OCI-LY3 (cell line): Measurements from ENCODE around the gene BANF2.

Experiments
- H2AFZ ChIP-seq: fragments of 200-600, 300-600 bp; shearing (Covaris generic); 2 replicates; pipeline ENCODE4 v1.6.0; 2014; ENCODE audit warnings: antibody characterized with exemption, low read depth, low read length
- H3K27ac ChIP-seq: fragments of 200-600, 300-600 bp; sonication (generic); 2 replicates; pipeline ENCODE4 v1.5.1; 2014; ENCODE audit warnings: mild to moderate bottlenecking, low read length, moderate library complexity, mixed read lengths
- H3K27me3 ChIP-seq: fragments of 200-600, 300-600 bp; sonication (generic); 2 replicates; pipeline ENCODE4 v1.6.1; 2014; ENCODE audit warnings: low read depth, low read length, mixed read lengths
- H3K36me3 ChIP-seq: fragments of 200-600, 300-600 bp; sonication (generic); replicated peaks from 2 replicates; pipeline ENCODE3; 2014; ENCODE audit warnings: low read depth, low read length, mixed read lengths
- H3K4me1 ChIP-seq: fragments of 300-600, 200-600 bp; sonication (generic); 2 replicates; pipeline ENCODE4 v1.6.1; 2014; ENCODE audit warnings: low read length, mixed read lengths
- H3K4me2 ChIP-seq: fragments of 200-600, 300-600 bp; sonication (generic); 2 replicates; pipeline ENCODE4 v1.6.1; 2014; ENCODE audit warnings: low read length, mixed read lengths
- H3K4me3 ChIP-seq: fragments of 300-600, 200-600 bp; sonication (generic); 2 replicates; pipeline ENCODE4 v1.5.1; 2014; ENCODE audit warnings: antibody characterized with exemption, mild to moderate bottlenecking, low read length, moderate library complexity
- H3K79me2 ChIP-seq: fragments of 300-600, 200-600 bp; shearing (Covaris generic); 2 replicates; pipeline ENCODE4 v1.6.1; 2014; ENCODE audit warnings: mild to moderate bottlenecking, low read length, mixed read lengths
- H3K9ac ChIP-seq: fragments of 300-600, 200-600 bp; shearing (Covaris generic); 2 replicates; pipeline ENCODE4 v1.6.0; 2014; ENCODE audit warnings: mild to moderate bottlenecking, low read length, moderate library complexity
- H3K9me3 ChIP-seq: fragments of 200-600, 300-600 bp; shearing (Covaris generic); 2 replicates; pipeline ENCODE4 v1.6.1; 2014; ENCODE audit warnings: low read length, mixed read lengths; ENCODE audit not compliant: insufficient read depth
- H4K20me1 ChIP-seq: fragments of 200-600, 300-600 bp; sonication (generic); 2 replicates; pipeline ENCODE4 v1.6.1; 2016; ENCODE audit warnings: low read length, mixed read lengths; ENCODE audit not compliant: insufficient read depth
- CTCF ChIP-seq: fragments of 200-600, 300-600 bp; sonication (generic); IDR thresholded peaks from 2 replicates; pipeline ENCODE4 v1.5.1; 2014; ENCODE audit warnings: antibody characterized with exemption, low read length, low read depth
- EZH2phosphoT487 ChIP-seq: fragments of 200-600 bp; shearing (Covaris generic); IDR thresholded peaks from 2 replicates; pipeline ENCODE4 v1.6.1; 2018; ENCODE audit warnings: antibody characterized with exemption, mixed run types, low read depth

The BANF2 gene

GRCh38 chr20:17782768-17783167 lies 83.0 kb downstream of the BANF2 start:
- Histone ChIP-seq H2AFZ (no peak overlapping the region), H3K27me3 (no peaks in the 10 kb centered on the region), H3K4me1 (peaks cover 10% of the 10 kb centered on the region; the same call in 1 of the 2 replicates), H3K9me3 (no peaks in the 10 kb centered on the region), H3K4me3 (no peak overlapping the region), H3K36me3 (no peaks in the 10 kb centered on the region), H3K27ac (no peak overlapping the region), H4K20me1 (no peaks in the 10 kb centered on the region), H3K9ac (no peak overlapping the region), H3K4me2 (no peak overlapping the region), H3K79me2 (no peaks in the 10 kb centered on the region)
- no peak for TF ChIP-seq EZH2phosphoT487
- no peak for TF ChIP-seq CTCF

DNA sequence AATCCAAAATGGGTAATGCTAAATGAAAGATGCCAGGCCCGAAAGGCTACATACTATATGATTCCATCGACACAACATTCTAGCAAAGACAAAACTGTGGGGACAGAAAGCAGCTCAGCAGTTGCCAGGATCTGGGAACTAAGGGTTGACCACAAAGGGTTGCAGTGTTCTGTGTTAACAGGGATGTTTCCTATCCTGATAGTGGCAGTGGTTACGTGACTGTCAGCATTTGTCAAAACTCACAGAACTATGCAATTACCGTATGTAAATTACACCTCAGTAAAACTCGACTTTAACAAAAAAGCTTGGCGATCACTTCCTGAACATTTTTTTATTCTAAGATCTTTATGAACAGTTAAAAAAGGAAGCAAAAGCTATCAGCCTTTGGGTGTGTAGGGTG lies 83.9 kb downstream of the BANF2 start:
- Histone ChIP-seq H3K27me3 (0 out of 2 replicates have a peak, but pooled peaks cover 3% of the 10 kb centered on the region), H3K36me3 (no peaks in the 10 kb centered on the region), H4K20me1 (no peaks in the 10 kb centered on the region), H3K79me2 (no peaks in the 10 kb centered on the region), H2AFZ (0 out of 2 replicates have a peak overlapping the region, but pooled peaks have one; percentile 15), H3K4me2 (no peak overlapping the region), H3K9ac (no peak overlapping the region), H3K27ac (no peak overlapping the region), H3K4me3 (no peak overlapping the region), H3K4me1 (peaks cover 10% of the 10 kb centered on the region; the same call in 1 of the 2 replicates), H3K9me3 (no peaks in the 10 kb centered on the region)
- TF ChIP-seq CTCF (no peak), EZH2phosphoT487 (no peak)

GRCh38 chr20:17785007-17785406 lies 85.2 kb downstream of the BANF2 start:
- peaks cover 10% of the 10 kb centered on the region; the same call in 1 of the 2 replicates for H3K4me1 ChIP-seq
- H3K27me3 ChIP-seq: peaks cover 13% of the 10 kb centered on the region
- no peak overlapping the region for H3K27ac ChIP-seq
- no peak overlapping the region for H3K4me2 ChIP-seq
- no peaks in the 10 kb centered on the region for H3K36me3 ChIP-seq
- no peaks in the 10 kb centered on the region for H3K9me3 ChIP-seq
- H3K79me2 ChIP-seq: no peaks in the 10 kb centered on the region
- H3K9ac ChIP-seq: no peak overlapping the region
- no peak overlapping the region for H2AFZ ChIP-seq
- no peaks in the 10 kb centered on the region for H4K20me1 ChIP-seq
- no peak overlapping the region for H3K4me3 ChIP-seq
- TF ChIP-seq EZH2phosphoT487 (no peak), CTCF (no peak)
